Liver (tissue), 9 donors: ENCODE results near the gene SLAIN1. TPM values are rescaled to one million over a fixed set of nuclear protein-coding genes. Genes with fewer than 3 reads are reported as not detected.

Experiments
- DNase-seq: peaks from one replicate; pipeline ENCODE4 v3.0.0-alpha.2; 2017; ENCODE audit warnings: low spot score
- H3K27ac ChIP-seq, 2 donors: one replicate each; pipeline ENCODE4 v1.7.0; 2013; ENCODE audit warnings: inconsistent platforms in 2 of 2, low read length in 2 of 2, control low read depth in 1 of 2, low read depth in 1 of 2, mild to moderate bottlenecking in 1 of 2
- H3K27me3 ChIP-seq, 4 donors: one replicate each; pipeline versions ENCODE4 v1.6.1 to v1.7.0; 2013; ENCODE audit warnings: low read length in 3 of 4, inconsistent platforms in 1 of 4, mild to moderate bottlenecking in 1 of 4, moderate library complexity in 1 of 4; ENCODE audit not compliant: control insufficient read depth in 4 of 4, insufficient read depth in 4 of 4
- H3K36me3 ChIP-seq, 4 donors: one replicate each; pipeline versions ENCODE4 v1.6.1 to v1.7.0; 2013; ENCODE audit warnings: low read length in 3 of 4, mild to moderate bottlenecking in 3 of 4, low read depth in 1 of 4, moderate library complexity in 1 of 4; ENCODE audit not compliant: control insufficient read depth in 4 of 4, insufficient read depth in 3 of 4
- H3K4me1 ChIP-seq, 4 donors: one replicate each; pipeline versions ENCODE4 v1.6.1 to v1.7.0; 2013; ENCODE audit warnings: low read length in 3 of 4, mild to moderate bottlenecking in 3 of 4, moderate library complexity in 1 of 4; ENCODE audit not compliant: control insufficient read depth in 4 of 4, insufficient read depth in 4 of 4
- H3K4me3 ChIP-seq, 3 donors: one replicate each; pipeline versions ENCODE4 v1.6.1 to v1.7.0; 2013; ENCODE audit warnings: low read length in 3 of 3, control low read depth in 1 of 3, low read depth in 1 of 3, mild to moderate bottlenecking in 1 of 3
- H3K9ac ChIP-seq, 2 donors: one replicate each; pipeline ENCODE4 v1.7.0; 2013; ENCODE audit warnings: low read length in 2 of 2, mild to moderate bottlenecking in 2 of 2, moderate library complexity in 2 of 2, control low read depth in 1 of 2, low read depth in 1 of 2
- H3K9me3 ChIP-seq, 4 donors: one replicate each; pipeline versions ENCODE4 v1.6.1 to v1.7.0; 2013; ENCODE audit warnings: low read length in 3 of 4; ENCODE audit not compliant: control insufficient read depth in 4 of 4
- EGR1 ChIP-seq, 2 donors: IDR thresholded peaks; 2 replicates each; pipeline ENCODE4 v1.6.1; 2016 to 2018; ENCODE audit warnings: antibody characterized with exemption in 2 of 2, low read depth in 2 of 2
- FOXA1 ChIP-seq: IDR thresholded peaks from 2 replicates; pipeline ENCODE4 v1.6.1; 2016; ENCODE audit warnings: antibody characterized with exemption
- FOXA2 ChIP-seq: IDR thresholded peaks from 2 replicates; pipeline ENCODE4 v1.6.1; 2016; ENCODE audit warnings: antibody characterized with exemption
- GABPA ChIP-seq, 2 donors: IDR thresholded peaks in 1 of 2; conservative IDR thresholded peaks in 1 of 2; 2 replicates each; pipeline ENCODE4 v1.6.1; 2016; ENCODE audit warnings: antibody characterized with exemption in 2 of 2, mild to moderate bottlenecking in 1 of 2, moderate library complexity in 1 of 2
- HNF4A ChIP-seq, 2 donors: conservative IDR thresholded peaks; 2 replicates each; pipeline ENCODE4 v1.6.1; 2016; ENCODE audit warnings: antibody characterized with exemption in 2 of 2, mild to moderate bottlenecking in 2 of 2
- HNF4G ChIP-seq: IDR thresholded peaks from 2 replicates; pipeline ENCODE4 v1.6.1; 2016; ENCODE audit warnings: antibody characterized with exemption
- JUND ChIP-seq, 2 donors: IDR thresholded peaks; 2 replicates each; pipeline ENCODE4 v1.6.1; 2016; ENCODE audit warnings: antibody characterized with exemption in 2 of 2
- NR2F2 ChIP-seq: IDR thresholded peaks from 2 replicates; pipeline ENCODE4 v1.6.1; 2016; ENCODE audit warnings: antibody characterized with exemption
- RAD21 ChIP-seq, 2 donors: IDR thresholded peaks; 2 replicates each; pipeline ENCODE4 v1.6.1; 2016; ENCODE audit warnings: antibody characterized with exemption in 2 of 2, mild to moderate bottlenecking in 2 of 2
- RXRA ChIP-seq, 2 donors: IDR thresholded peaks; 2 replicates each; pipeline ENCODE4 v1.6.1; 2017 to 2018; ENCODE audit warnings: antibody characterized with exemption in 2 of 2, mild to moderate bottlenecking in 1 of 2
- SP1 ChIP-seq: IDR thresholded peaks from 2 replicates; pipeline ENCODE4 v1.6.1; 2018; ENCODE audit warnings: antibody characterized with exemption, mild to moderate bottlenecking
- TAF1 ChIP-seq: conservative IDR thresholded peaks from 2 replicates; pipeline ENCODE4 v1.6.1; 2016; ENCODE audit warnings: antibody characterized with exemption, mild to moderate bottlenecking
- YY1 ChIP-seq: IDR thresholded peaks from 2 replicates; pipeline ENCODE4 v1.6.1; 2016; ENCODE audit warnings: antibody characterized with exemption, mild to moderate bottlenecking
- WGBS: extraction: QIAGEN DNeasy Blood & Tissue Kit; methylation state at CpG from one replicate; pipeline ENCODE4 v1.1.7; 2013; 5-methylcytosine and 5-hydroxymethylcytosine counted together
- polyA plus RNA-seq, 2 donors: library from polyadenylated mRNA; stranded (reverse) in 1 of 2; unstranded in 1 of 2; fragments of 200-250 nt in 1 of 2; fragments of >200 nt in 1 of 2; fragmentation: Nextera tagmentation in 1 of 2; extraction: Ambion mirVana in 1 of 2; gene quantifications; one replicate each; pipeline versions ENCODE4 v1.2.1 to v1.2.3, GENCODE V29; 2013 to 2015
- total RNA-seq, 2 donors: library from RNA; depleted of rRNA; stranded (reverse); fragments of >200 nt; gene quantifications; one replicate each; pipeline ENCODE4 v1.2.3, GENCODE V29; 2014
- TF ChIP-seq, protein P1 (sequence below): IDR thresholded peaks from 2 replicates; pipeline ENCODE4 v1.6.1; 2016; ENCODE audit warnings: antibody characterized with exemption
- TF ChIP-seq, protein P2 (sequence below): IDR thresholded peaks from 2 replicates; pipeline ENCODE4 v1.6.1; 2016; ENCODE audit warnings: antibody characterized with exemption, mild to moderate bottlenecking
- TF ChIP-seq, protein P3 (sequence below): IDR thresholded peaks from 2 replicates; pipeline ENCODE4 v1.6.1; 2016; ENCODE audit warnings: antibody characterized with exemption
- TF ChIP-seq, protein P4 (sequence below): IDR thresholded peaks from 2 replicates; pipeline ENCODE4 v1.6.1; 2016; ENCODE audit warnings: antibody characterized with exemption
- TF ChIP-seq, protein P5 (sequence below): fragments of 150-350 bp; IDR thresholded peaks from 2 replicates; pipeline ENCODE4 v1.5.1; 2017; ENCODE audit warnings: improper control_type of control experiment, low read depth, low read length; ENCODE audit not compliant: missing input control
- donor health status: healthy.
- donor health status: healthy.
- donor health status: healthy.
- donor health status: healthy.
- donor health status: healthy.

The SLAIN1 gene
- total and polyA plus RNA-seq, 4 donors = 1.9 to 7.9 (median 7.1) TPM

DNA sequence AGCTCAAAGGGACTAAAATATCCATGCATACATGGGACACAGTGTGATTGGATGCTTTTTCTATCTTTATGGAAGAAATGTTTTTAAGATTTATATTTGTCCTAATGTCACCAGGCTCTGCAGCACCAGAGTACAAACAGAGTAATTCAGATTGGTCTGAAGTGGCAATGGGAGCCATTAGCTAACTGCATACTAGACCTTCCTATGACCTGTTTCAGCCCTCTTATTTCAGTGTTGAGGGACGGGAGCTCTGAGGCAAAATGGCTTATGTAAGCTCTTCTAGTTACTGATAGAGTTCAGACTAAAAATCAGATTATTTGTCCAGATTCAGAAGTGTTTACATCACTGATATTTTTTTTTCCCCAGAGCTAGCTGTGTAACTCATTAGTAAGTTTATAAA lies 4.9 kb downstream of the SLAIN1 start (continued):
- TF ChIP-seq, protein P1, sequence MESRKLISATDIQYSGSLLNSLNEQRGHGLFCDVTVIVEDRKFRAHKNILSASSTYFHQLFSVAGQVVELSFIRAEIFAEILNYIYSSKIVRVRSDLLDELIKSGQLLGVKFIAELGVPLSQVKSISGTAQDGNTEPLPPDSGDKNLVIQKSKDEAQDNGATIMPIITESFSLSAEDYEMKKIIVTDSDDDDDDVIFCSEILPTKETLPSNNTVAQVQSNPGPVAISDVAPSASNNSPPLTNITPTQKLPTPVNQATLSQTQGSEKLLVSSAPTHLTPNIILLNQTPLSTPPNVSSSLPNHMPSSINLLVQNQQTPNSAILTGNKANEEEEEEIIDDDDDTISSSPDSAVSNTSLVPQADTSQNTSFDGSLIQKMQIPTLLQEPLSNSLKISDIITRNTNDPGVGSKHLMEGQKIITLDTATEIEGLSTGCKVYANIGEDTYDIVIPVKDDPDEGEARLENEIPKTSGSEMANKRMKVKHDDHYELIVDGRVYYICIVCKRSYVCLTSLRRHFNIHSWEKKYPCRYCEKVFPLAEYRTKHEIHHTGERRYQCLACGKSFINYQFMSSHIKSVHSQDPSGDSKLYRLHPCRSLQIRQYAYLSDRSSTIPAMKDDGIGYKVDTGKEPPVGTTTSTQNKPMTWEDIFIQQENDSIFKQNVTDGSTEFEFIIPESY = no peak

DNA sequence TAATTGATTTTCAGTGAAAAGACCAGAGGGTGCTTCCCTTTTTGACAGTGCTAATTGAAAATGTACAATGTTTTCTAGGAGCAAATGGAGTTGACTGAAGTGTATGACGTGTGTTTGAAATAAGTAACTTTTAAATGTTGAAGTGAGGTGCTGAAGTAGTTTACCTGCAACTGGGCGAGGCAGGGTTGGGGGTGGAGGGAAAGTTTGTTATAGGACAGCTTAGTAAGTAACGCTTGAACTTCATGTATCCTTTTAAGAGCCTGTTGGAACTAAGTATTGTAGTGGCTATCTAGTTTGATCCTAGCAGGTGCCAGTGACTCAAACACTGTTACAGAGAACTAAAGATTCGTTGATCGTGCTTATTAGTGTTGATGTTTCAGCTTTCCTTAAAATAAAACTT lies 5.9 kb downstream of the SLAIN1 start:
- Histone ChIP-seq H3K9me3 (peaks cover 0 to 2% (median 0%) of the 10 kb centered on the region in 4 donors), H3K27ac (no peak overlapping the region), H3K27me3 (no peaks in the 10 kb centered on the region), H3K4me3 (no peak overlapping the region), H3K4me1 (peaks cover 0 to 12% (median 4%) of the 10 kb centered on the region in 4 donors), H3K36me3 (peaks cover 0 to 3% (median 0%) of the 10 kb centered on the region in 4 donors), H3K9ac (no peak overlapping the region)
- TF ChIP-seq YY1 (no peak), RXRA (IDR thresholded peaks at IDR 0.05) (no peak), FOXA2 (no peak), SP1 (no peak), EGR1 (IDR thresholded peaks at IDR 0.05; ENCODE audit: low read depth in 2 of 2) (no peak), HNF4G (no peak), RAD21 (IDR thresholded peaks at IDR 0.05) (no peak), GABPA (IDR thresholded peaks at IDR 0.05 in 1 of 2, conservative IDR thresholded peaks at IDR 0.05 in 1 of 2) (no peak), FOXA1 (no peak), JUND (IDR thresholded peaks at IDR 0.05) (no peak), TAF1 (no peak), NR2F2 (no peak), HNF4A (conservative IDR thresholded peaks at IDR 0.05) (no peak)
- TF ChIP-seq, protein P2, sequence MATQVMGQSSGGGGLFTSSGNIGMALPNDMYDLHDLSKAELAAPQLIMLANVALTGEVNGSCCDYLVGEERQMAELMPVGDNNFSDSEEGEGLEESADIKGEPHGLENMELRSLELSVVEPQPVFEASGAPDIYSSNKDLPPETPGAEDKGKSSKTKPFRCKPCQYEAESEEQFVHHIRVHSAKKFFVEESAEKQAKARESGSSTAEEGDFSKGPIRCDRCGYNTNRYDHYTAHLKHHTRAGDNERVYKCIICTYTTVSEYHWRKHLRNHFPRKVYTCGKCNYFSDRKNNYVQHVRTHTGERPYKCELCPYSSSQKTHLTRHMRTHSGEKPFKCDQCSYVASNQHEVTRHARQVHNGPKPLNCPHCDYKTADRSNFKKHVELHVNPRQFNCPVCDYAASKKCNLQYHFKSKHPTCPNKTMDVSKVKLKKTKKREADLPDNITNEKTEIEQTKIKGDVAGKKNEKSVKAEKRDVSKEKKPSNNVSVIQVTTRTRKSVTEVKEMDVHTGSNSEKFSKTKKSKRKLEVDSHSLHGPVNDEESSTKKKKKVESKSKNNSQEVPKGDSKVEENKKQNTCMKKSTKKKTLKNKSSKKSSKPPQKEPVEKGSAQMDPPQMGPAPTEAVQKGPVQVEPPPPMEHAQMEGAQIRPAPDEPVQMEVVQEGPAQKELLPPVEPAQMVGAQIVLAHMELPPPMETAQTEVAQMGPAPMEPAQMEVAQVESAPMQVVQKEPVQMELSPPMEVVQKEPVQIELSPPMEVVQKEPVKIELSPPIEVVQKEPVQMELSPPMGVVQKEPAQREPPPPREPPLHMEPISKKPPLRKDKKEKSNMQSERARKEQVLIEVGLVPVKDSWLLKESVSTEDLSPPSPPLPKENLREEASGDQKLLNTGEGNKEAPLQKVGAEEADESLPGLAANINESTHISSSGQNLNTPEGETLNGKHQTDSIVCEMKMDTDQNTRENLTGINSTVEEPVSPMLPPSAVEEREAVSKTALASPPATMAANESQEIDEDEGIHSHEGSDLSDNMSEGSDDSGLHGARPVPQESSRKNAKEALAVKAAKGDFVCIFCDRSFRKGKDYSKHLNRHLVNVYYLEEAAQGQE = no peak
- TF ChIP-seq, protein P1 = no peak
- TF ChIP-seq, protein P3, sequence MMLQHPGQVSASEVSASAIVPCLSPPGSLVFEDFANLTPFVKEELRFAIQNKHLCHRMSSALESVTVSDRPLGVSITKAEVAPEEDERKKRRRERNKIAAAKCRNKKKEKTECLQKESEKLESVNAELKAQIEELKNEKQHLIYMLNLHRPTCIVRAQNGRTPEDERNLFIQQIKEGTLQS = no peak
- TF ChIP-seq, protein P4, sequence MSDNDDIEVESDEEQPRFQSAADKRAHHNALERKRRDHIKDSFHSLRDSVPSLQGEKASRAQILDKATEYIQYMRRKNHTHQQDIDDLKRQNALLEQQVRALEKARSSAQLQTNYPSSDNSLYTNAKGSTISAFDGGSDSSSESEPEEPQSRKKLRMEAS = no peak
- TF ChIP-seq, protein P5, sequence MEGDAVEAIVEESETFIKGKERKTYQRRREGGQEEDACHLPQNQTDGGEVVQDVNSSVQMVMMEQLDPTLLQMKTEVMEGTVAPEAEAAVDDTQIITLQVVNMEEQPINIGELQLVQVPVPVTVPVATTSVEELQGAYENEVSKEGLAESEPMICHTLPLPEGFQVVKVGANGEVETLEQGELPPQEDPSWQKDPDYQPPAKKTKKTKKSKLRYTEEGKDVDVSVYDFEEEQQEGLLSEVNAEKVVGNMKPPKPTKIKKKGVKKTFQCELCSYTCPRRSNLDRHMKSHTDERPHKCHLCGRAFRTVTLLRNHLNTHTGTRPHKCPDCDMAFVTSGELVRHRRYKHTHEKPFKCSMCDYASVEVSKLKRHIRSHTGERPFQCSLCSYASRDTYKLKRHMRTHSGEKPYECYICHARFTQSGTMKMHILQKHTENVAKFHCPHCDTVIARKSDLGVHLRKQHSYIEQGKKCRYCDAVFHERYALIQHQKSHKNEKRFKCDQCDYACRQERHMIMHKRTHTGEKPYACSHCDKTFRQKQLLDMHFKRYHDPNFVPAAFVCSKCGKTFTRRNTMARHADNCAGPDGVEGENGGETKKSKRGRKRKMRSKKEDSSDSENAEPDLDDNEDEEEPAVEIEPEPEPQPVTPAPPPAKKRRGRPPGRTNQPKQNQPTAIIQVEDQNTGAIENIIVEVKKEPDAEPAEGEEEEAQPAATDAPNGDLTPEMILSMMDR = no peak
- no peak for DNase-seq
- WGBS = 66% methylated on average over 5 of the region's 5 CpGs
